Measurements from ENCODE around the gene MAP4K3. TPM values are rescaled to one million over a fixed set of nuclear protein-coding genes. Genes with fewer than 3 reads are reported as not detected.

The MAP4K3 gene
- total and polyA plus RNA-seq, 2 donors from 2014 or later: 14.9 to 39.5 TPM

DNA sequence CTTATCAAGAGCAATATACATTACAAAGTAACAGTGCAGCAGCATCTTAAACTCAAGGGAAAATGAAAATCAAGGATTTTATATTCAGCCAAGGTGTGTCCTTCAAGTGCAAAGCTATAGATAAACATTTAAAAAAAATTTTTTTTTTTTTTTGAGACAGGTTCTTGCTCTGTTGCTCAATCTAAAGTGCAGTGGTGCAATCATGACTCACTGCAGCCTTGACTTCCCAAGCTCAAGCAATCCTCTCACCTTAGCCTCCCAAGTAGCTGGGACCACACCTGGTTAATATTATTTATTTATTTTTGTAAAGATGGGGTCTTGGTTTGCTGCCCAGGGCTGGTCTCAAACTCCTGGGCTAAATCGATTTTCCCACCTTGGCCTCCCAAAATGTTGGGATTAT lies 202.3 kb downstream of the MAP4K3 start:
- FAIRE-seq (no peak), DNase-seq (no peak)
- intact Hi-C loops (cut with DNase I): no loop called here
- no peaks in the 10 kb centered on the region for H3K27me3 ChIP-seq (ENCODE audit: control insufficient read depth, insufficient read depth, low read length)
- peaks cover 0 to 3% (median 0%) of the 10 kb centered on the region in 3 donors for H3K9me3 ChIP-seq (ENCODE audit: control insufficient read depth in 2 of 3, insufficient read depth in 1 of 3, low read length in 3 of 3)
- no peak overlapping the region for H3K4me3 ChIP-seq (ENCODE audit: low read length in 3 of 3)
- H3K27ac ChIP-seq (ENCODE audit: low read depth in 2 of 2, low read length in 2 of 2): no peak overlapping the region
- TF ChIP-seq, protein P1, sequence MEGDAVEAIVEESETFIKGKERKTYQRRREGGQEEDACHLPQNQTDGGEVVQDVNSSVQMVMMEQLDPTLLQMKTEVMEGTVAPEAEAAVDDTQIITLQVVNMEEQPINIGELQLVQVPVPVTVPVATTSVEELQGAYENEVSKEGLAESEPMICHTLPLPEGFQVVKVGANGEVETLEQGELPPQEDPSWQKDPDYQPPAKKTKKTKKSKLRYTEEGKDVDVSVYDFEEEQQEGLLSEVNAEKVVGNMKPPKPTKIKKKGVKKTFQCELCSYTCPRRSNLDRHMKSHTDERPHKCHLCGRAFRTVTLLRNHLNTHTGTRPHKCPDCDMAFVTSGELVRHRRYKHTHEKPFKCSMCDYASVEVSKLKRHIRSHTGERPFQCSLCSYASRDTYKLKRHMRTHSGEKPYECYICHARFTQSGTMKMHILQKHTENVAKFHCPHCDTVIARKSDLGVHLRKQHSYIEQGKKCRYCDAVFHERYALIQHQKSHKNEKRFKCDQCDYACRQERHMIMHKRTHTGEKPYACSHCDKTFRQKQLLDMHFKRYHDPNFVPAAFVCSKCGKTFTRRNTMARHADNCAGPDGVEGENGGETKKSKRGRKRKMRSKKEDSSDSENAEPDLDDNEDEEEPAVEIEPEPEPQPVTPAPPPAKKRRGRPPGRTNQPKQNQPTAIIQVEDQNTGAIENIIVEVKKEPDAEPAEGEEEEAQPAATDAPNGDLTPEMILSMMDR (IDR thresholded peaks at IDR 0.05; ENCODE audit: borderline replicate concordance, extremely low read depth, insufficient read depth): no peak
- H3K36me3 ChIP-seq (ENCODE audit: control insufficient read depth in 2 of 3, insufficient read depth in 3 of 3, low read length in 3 of 3): no peaks in the 10 kb centered on the region
- no peaks in the 10 kb centered on the region for H3K4me1 ChIP-seq (ENCODE audit: control insufficient read depth in 2 of 3, insufficient read depth in 2 of 3, low read depth in 1 of 3, low read length in 3 of 3)
- no peak overlapping the region for H3K9ac ChIP-seq (ENCODE audit: low read length in 3 of 3)

DNA sequence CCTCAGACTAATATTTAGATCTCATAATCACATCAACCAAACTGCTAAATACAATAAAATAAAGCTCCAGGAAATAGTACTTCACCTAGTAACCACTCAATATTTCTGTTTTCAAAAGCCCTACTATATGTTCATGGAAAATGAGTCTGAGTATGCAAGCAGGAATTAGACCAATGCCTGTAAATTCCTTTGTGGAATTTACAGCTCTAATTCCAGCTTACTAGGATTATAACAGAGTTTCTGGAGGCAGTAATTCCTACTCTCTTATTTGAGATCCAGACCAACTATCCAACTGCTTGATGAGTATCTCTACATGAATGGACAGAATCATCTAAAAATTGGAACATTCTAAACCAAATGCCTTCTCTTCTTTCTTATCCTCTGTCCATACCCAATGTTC lies 204.9 kb downstream of the MAP4K3 start:
- intact Hi-C loops (cut with DNase I): no loop called here
- Histone ChIP-seq H3K27ac (ENCODE audit: low read depth in 2 of 2, low read length in 2 of 2) (no peak overlapping the region), H3K9ac (ENCODE audit: low read length in 3 of 3) (no peak overlapping the region), H3K9me3 (ENCODE audit: control insufficient read depth in 2 of 3, insufficient read depth in 1 of 3, low read length in 3 of 3) (peaks cover 0 to 3% (median 0%) of the 10 kb centered on the region in 3 donors), H3K36me3 (ENCODE audit: control insufficient read depth in 2 of 3, insufficient read depth in 3 of 3, low read length in 3 of 3) (no peaks in the 10 kb centered on the region), H3K27me3 (ENCODE audit: control insufficient read depth, insufficient read depth, low read length) (no peaks in the 10 kb centered on the region), H3K4me1 (ENCODE audit: control insufficient read depth in 2 of 3, insufficient read depth in 2 of 3, low read depth in 1 of 3, low read length in 3 of 3) (peaks cover 0 to 5% (median 3%) of the 10 kb centered on the region in 3 donors), H3K4me3 (ENCODE audit: low read length in 3 of 3) (no peak overlapping the region)
- FAIRE-seq (no peak), DNase-seq (no peak)
- TF ChIP-seq, protein P1 (IDR thresholded peaks at IDR 0.05; ENCODE audit: borderline replicate concordance, extremely low read depth, insufficient read depth): no peak

DNA sequence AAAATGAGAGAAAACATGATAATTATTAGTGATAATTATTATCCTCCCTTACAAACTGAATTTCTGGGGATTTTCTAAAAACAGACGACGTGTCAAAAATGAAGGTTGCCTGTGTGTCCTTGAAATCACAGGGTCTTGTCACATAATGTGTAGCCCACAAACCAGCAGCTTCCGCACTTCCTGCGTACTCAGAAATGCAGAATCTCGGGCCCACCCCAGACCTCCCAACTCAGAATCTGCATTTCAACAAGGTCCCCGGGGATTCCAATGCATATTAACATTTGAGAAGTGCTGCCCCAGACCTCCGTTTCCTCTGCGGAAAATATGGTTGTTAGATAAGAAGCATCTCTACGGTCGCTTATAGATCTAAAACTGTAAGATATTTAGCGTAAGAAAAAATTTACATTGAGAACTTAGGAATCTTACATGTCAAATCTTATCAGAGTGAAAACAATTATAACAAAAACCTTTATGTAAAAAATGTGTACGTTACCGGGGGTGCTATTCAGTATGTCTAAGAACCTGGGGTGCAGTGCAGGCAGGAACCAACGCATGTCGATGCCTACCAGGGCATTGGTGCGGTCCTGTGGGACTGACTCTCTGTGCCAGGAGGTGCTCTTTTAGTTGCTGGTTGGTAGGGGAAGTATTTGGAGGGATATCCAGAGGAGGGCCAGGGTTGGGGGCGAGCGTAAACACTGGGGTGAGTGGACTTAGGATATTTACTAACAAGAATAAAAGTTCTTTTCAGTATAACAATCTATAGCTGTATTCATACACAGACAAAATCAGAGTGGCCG lies 208.5 kb downstream of the MAP4K3 start:
- Histone ChIP-seq H3K9ac (ENCODE audit: low read length in 3 of 3) (no peak overlapping the region), H3K27me3 (ENCODE audit: control insufficient read depth, insufficient read depth, low read length) (no peaks in the 10 kb centered on the region), H3K36me3 (ENCODE audit: control insufficient read depth in 2 of 3, insufficient read depth in 3 of 3, low read length in 3 of 3) (no peaks in the 10 kb centered on the region), H3K4me1 (ENCODE audit: control insufficient read depth in 2 of 3, insufficient read depth in 2 of 3, low read depth in 1 of 3, low read length in 3 of 3) (peaks cover 0 to 5% (median 3%) of the 10 kb centered on the region in 3 donors), H3K27ac (ENCODE audit: low read depth in 2 of 2, low read length in 2 of 2) (no peak overlapping the region), H3K4me3 (ENCODE audit: low read length in 3 of 3) (peak overlapping the region; percentile 29 to 37 (median 30)), H3K9me3 (ENCODE audit: control insufficient read depth in 2 of 3, insufficient read depth in 1 of 3, low read length in 3 of 3) (no peaks in the 10 kb centered on the region)
- TF ChIP-seq, protein P1 (IDR thresholded peaks at IDR 0.05; ENCODE audit: borderline replicate concordance, extremely low read depth, insufficient read depth): no peak
- intact Hi-C loops (cut with DNase I): loop anchor here (5.0 kb wide), 1 partner anchor 166 kb away; no protein-coding TSS in a partner anchor
- FAIRE-seq (no peak), DNase-seq (peak in 4 of 5 donors; percentile 14 to 50 (median 27))
